ENCODE results near the gene BAX. TPM values are rescaled to one million over a fixed set of nuclear protein-coding genes. Genes with fewer than 3 reads are reported as not detected.
A peak's percentile ranks its signal among the peaks of the same experiment; 100 is the strongest.

The BAX gene
- total RNA-seq, 4 donors from 2014 or later, result 38.9 to 42.8 (median 42.4) TPM

DNA sequence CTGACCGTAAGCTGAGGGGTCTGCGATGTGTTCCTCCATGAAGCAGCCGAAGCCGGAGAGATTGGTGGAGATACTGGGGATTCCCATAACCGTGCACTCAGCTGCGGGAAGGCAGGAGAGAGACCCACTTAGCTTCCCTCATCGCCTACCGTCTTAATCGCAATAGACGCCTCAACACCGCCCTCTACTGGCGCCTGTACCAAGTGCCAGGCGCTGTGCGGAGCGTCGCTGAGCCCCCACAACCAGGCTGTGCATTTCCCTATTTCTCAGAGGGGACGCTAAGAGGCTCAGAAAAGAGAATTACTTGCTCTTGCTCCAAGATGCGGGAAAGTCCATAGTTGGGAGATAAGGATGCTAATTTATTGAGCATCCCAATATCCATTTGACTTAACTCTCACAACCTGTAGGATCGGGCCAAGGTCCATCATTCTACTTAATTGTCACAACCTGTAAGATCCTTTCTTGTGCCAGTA, 16.3 kb downstream of the BAX start:
- peaks cover 14 to 41% (median 22%) of the 10 kb centered on the region in 3 donors for H3K4me1 ChIP-seq
- no peak overlapping the region for H3K27ac ChIP-seq
- intact Hi-C loops (cut with DNase I), result loop anchor here (10.0 kb wide), 1 partner anchor 106 kb away; the partner anchor contains the start of gene PLEKHA4
- peaks cover 22 to 93% (median 35%) of the 10 kb centered on the region in 3 donors for H3K36me3 ChIP-seq
- no peak for TF ChIP-seq POLR2A (IDR thresholded peaks at IDR 0.05)
- TF ChIP-seq, protein P1, sequence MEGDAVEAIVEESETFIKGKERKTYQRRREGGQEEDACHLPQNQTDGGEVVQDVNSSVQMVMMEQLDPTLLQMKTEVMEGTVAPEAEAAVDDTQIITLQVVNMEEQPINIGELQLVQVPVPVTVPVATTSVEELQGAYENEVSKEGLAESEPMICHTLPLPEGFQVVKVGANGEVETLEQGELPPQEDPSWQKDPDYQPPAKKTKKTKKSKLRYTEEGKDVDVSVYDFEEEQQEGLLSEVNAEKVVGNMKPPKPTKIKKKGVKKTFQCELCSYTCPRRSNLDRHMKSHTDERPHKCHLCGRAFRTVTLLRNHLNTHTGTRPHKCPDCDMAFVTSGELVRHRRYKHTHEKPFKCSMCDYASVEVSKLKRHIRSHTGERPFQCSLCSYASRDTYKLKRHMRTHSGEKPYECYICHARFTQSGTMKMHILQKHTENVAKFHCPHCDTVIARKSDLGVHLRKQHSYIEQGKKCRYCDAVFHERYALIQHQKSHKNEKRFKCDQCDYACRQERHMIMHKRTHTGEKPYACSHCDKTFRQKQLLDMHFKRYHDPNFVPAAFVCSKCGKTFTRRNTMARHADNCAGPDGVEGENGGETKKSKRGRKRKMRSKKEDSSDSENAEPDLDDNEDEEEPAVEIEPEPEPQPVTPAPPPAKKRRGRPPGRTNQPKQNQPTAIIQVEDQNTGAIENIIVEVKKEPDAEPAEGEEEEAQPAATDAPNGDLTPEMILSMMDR (IDR thresholded peaks at IDR 0.05), result peak; percentile 76 to 90 (median 87)
- H3K9me3 ChIP-seq, result no peaks in the 10 kb centered on the region
- 31 to 37% methylated on average over 3 to 8 of the region's 19 CpGs for WGBS, 2 donors
- H3K4me3 ChIP-seq, result no peak overlapping the region
- no peak for DNase-seq
- H3K27me3 ChIP-seq, result no peaks in the 10 kb centered on the region

DNA sequence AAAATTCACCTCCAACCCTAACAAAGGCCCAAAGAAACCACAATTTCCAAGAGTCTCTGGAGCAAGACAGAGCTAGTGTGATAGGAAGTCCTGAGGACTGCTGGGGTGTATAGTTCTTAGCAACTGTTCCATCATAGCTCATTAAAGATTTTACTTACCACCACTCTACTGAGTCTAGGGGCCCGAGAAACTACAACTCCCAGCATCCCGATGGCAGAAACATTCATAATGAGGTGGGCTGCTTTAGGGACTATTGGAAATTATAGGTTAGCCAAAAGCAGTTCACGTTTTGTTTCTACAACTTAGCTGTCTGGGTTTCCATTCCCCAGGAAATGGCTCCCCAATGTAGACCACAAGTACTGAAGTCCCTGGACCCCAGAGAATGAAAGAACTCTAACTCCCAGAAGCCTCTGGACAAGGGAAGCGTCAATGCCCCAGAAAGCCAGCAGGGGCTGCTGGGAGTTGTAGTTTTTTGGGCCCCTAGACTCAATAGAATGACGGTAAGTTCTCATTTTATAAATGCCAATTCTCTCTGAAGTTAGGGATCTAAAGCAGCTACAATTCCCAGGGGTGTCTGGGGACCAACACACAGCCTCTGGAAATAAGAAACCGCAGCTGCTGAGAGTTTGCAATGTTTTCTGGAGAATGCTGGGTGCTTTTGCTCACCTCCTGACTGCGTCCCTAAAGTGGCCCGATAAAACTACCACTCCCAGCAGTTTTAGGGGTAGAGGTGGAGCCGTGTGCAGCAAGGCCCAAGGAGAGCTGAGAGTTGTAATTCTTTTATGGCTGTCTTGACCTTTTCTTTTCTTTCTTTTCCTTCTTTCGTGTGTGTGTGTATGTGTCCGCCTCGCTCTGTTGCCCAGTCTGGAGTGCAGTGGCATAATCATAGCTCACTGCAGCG, 21.5 kb downstream of the BAX start:
- Histone ChIP-seq H3K9me3 (no peaks in the 10 kb centered on the region), H3K27me3 (no peaks in the 10 kb centered on the region), H3K4me3 (no peak overlapping the region), H3K27ac (no peak overlapping the region), H3K36me3 (peaks cover 0 to 77% (median 15%) of the 10 kb centered on the region in 3 donors), H3K4me1 (peaks cover 0 to 18% (median 16%) of the 10 kb centered on the region in 3 donors)
- no peak for TF ChIP-seq POLR2A (IDR thresholded peaks at IDR 0.05)
- TF ChIP-seq, protein P1 (IDR thresholded peaks at IDR 0.05), result peak in 2 of 6 experiments; percentile 24 to 34
- 87 to 91% methylated on average over 12 to 13 of the region's 13 CpGs for WGBS, 2 donors
- DNase-seq, result no peak
- intact Hi-C loops (cut with DNase I), result loop anchor here (10.0 kb wide), 1 partner anchor 111 kb away; the partner anchor contains the start of gene PLEKHA4

DNA sequence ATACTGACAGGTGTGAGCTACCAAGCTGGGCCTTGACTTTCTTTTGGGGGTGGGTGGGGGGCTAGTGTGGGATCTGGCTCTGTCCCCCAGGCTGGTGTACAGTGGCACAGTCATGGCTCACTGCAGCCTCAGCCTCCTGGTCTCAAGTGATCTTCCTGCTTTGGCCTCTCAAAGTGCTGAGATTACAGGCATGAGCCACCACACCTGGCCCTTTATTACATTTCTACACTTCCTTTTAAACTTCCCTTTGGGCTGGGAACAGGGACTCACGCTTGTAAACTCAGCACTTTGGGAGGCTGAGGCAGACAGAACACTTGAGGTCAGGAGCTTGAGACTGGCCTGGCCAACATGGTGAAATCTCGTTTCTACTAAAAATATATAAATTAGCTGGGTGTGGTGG, 22.4 kb downstream of the BAX start:
- Histone ChIP-seq H3K4me1 (peaks cover 0 to 18% (median 16%) of the 10 kb centered on the region in 3 donors), H3K9me3 (no peaks in the 10 kb centered on the region), H3K27me3 (no peaks in the 10 kb centered on the region), H3K4me3 (no peak overlapping the region), H3K27ac (peak overlapping the region in 1 of 4 donors; percentile 25), H3K36me3 (peaks cover 4 to 77% (median 23%) of the 10 kb centered on the region in 3 donors)
- WGBS, 2 donors, result 83% methylated on average over 2 of the region's 2 CpGs; no CpG with 5 or more reads in 1 of the 2 donors
- TF ChIP-seq, protein P1 (IDR thresholded peaks at IDR 0.05), result no peak
- TF ChIP-seq POLR2A (IDR thresholded peaks at IDR 0.05), result no peak
- no peak for DNase-seq
- intact Hi-C loops (cut with DNase I), result loop anchor here (10.0 kb wide), 1 partner anchor 112 kb away; the partner anchor contains the start of gene PLEKHA4

DNA sequence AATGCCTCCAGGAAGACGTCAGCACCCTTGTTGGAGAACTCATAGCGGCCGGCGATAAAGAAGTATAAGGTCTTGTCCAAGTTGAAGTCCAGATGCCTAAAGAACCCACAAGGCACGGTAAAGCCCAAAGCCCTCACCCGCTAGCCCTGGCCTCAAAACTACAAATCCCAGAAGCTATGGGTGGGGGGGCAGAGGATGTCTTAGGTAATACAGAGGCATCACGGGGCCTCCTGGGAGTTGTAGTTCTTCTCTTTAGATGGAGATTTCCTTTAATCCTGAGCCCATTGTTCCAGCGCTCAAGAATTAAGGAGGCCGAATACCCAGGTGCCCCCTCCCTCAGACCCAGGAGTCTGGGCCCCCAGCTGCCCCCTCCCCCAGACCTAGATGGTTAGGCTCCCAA, 27.6 kb downstream of the BAX start:
- H3K4me1 ChIP-seq, result peaks cover 0 to 16% (median 16%) of the 10 kb centered on the region in 3 donors
- WGBS, 2 donors, result 84 to 100% methylated on average over 1 to 7 of the region's 9 CpGs
- H3K36me3 ChIP-seq, result peaks cover 8 to 84% (median 33%) of the 10 kb centered on the region in 3 donors
- no peaks in the 10 kb centered on the region for H3K9me3 ChIP-seq
- no peak overlapping the region for H3K27ac ChIP-seq
- intact Hi-C loops (cut with DNase I), result no loop called here
- no peaks in the 10 kb centered on the region for H3K27me3 ChIP-seq
- H3K4me3 ChIP-seq, result no peak overlapping the region
- no peak for DNase-seq
- no peak for TF ChIP-seq POLR2A (IDR thresholded peaks at IDR 0.05)
- TF ChIP-seq, protein P1 (IDR thresholded peaks at IDR 0.05), result no peak

DNA sequence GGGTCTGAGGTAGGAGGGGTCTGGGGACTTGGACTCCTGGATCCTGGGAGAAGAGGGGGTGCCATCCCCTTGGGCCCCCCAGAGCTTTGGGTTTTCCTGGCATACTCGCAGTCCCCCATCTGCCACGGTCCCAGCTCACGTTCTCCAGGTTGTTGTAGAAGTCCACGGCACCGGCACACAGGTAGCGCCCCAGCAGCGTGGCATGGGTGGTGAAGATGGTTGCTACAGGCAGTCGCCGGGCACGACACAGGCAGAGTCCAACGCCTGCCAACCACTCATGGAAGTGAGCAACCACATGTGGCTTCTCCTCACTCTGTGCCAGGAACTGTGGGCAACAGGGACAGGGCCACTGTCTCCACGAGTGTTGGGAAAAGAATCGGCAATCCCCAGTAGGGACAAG, 31.0 kb downstream of the BAX start:
- TF ChIP-seq POLR2A (IDR thresholded peaks at IDR 0.05), result no peak
- TF ChIP-seq, protein P1 (IDR thresholded peaks at IDR 0.05), result no peak
- H3K4me1 ChIP-seq, result peaks cover 6 to 13% (median 7%) of the 10 kb centered on the region in 3 donors
- 98 to 100% methylated on average over 4 to 7 of the region's 13 CpGs for WGBS, 2 donors
- intact Hi-C loops (cut with DNase I), result no loop called here
- H3K27me3 ChIP-seq, result no peaks in the 10 kb centered on the region
- H3K27ac ChIP-seq, result no peak overlapping the region
- no peaks in the 10 kb centered on the region for H3K9me3 ChIP-seq
- DNase-seq, result no peak
- no peak overlapping the region for H3K4me3 ChIP-seq
- peaks cover 20 to 100% (median 42%) of the 10 kb centered on the region in 3 donors for H3K36me3 ChIP-seq

Data from esophagus squamous epithelium (tissue), 5 donors.